Measurements from ENCODE around the gene GPR55. TPM values are rescaled to one million over a fixed set of nuclear protein-coding genes. Genes with fewer than 3 reads are reported as not detected.

The GPR55 gene
- total RNA-seq, 1 donor from 2014 or later: not detected

GRCh38 chr2:230934231-230935129 lies 9.4 kb upstream of the GPR55 start:
- DNase-seq (ENCODE audit: low read depth, low spot score): no peak

- DNase-seq (ENCODE audit: low read depth, low spot score): no peak
Measured at GRCh38 chr2:230933521-230934180, 8.6 kb upstream of the GPR55 start.

- no peak for DNase-seq (ENCODE audit: low read depth, low spot score)
Measured at GRCh38 chr2:230932556-230933511, 7.8 kb upstream of the GPR55 start.

- no peak for DNase-seq (ENCODE audit: low read depth, low spot score)
Measured at GRCh38 chr2:230931556-230932231, 6.7 kb upstream of the GPR55 start.

- DNase-seq (ENCODE audit: low read depth, low spot score): no peak
Measured at GRCh38 chr2:230930928-230931555, 6.0 kb upstream of the GPR55 start.

GRCh38 chr2:230930149-230930780 lies 5.2 kb upstream of the GPR55 start:
- no peak for DNase-seq (ENCODE audit: low read depth, low spot score)

GRCh38 chr2:230929381-230930148 lies 4.5 kb upstream of the GPR55 start:
- no peak for DNase-seq (ENCODE audit: low read depth, low spot score)

GRCh38 chr2:230928701-230929380 lies 3.8 kb upstream of the GPR55 start:
- no peak for DNase-seq (ENCODE audit: low read depth, low spot score)

- DNase-seq (ENCODE audit: low read depth, low spot score): no peak
Measured at GRCh38 chr2:230927711-230928341, 2.8 kb upstream of the GPR55 start.

- DNase-seq (ENCODE audit: low read depth, low spot score): no peak
Measured at GRCh38 chr2:230925879-230926765, 1.1 kb upstream of the GPR55 start.

GRCh38 chr2:230925443-230925878 lies 419 bp upstream of the GPR55 start:
- DNase-seq (ENCODE audit: low read depth, low spot score): no peak

- no peak for DNase-seq (ENCODE audit: low read depth, low spot score)
Measured at GRCh38 chr2:230924092-230924469, 961 bp downstream of the GPR55 start.

- no peak for DNase-seq (ENCODE audit: low read depth, low spot score)
Measured at GRCh38 chr2:230922951-230923717, 1.9 kb downstream of the GPR55 start.

GRCh38 chr2:230921806-230922595 lies 3.0 kb downstream of the GPR55 start:
- DNase-seq (ENCODE audit: low read depth, low spot score): no peak

GRCh38 chr2:230920167-230920566 lies 4.9 kb downstream of the GPR55 start:
- no peak for DNase-seq (ENCODE audit: low read depth, low spot score)

- DNase-seq (ENCODE audit: low read depth, low spot score): no peak
Measured at GRCh38 chr2:230919681-230920080, 5.4 kb downstream of the GPR55 start.

All from pulmonary artery endothelial cell (primary cell).